ENCODE measurements around the gene PSMC3.

PSMC3 gene

GRCh38 chr11:47407746-47408590 lies 18.3 kb downstream of the PSMC3 start, which contains the start of gene SLC39A13:
Gene SLC39A13, plus strand, starts transcription at chr11:47408590. Its CDS starts 1,505 bp downstream, at chr11:47410095.
- TF ChIP-seq CTCF (conservative IDR thresholded peaks at IDR 0.05; ENCODE audit: low read length) = peak; percentile 41; the same call in 1 of the 2 replicates

GRCh38 chr11:47406896-47407745 lies 19.1 kb downstream of the PSMC3 start:
- peak; percentile 45 for TF ChIP-seq CTCF (conservative IDR thresholded peaks at IDR 0.05; ENCODE audit: low read length)
- H3K4me3 ChIP-seq (ENCODE audit: low read length) = peak overlapping the region; percentile 83
- DNase-seq (ENCODE audit: low read depth) = peak; percentile 49

More at GRCh38 chr11:47407746-47408590, 18.3 kb downstream of the PSMC3 start, which contains the start of gene SLC39A13:
- peak within 1 kb of the TSS; percentile 98 for H3K4me3 ChIP-seq (ENCODE audit: low read length)
- DNase-seq (ENCODE audit: low read depth) = peak; percentile 96

GRCh38 chr11:47403571-47403970 lies 22.7 kb downstream of the PSMC3 start:
- TF ChIP-seq CTCF (conservative IDR thresholded peaks at IDR 0.05; ENCODE audit: low read length) = no peak
- H3K4me3 ChIP-seq (ENCODE audit: low read length) = no peak overlapping the region
- DNase-seq (ENCODE audit: low read depth) = no peak

GRCh38 chr11:47403135-47403534 lies 23.1 kb downstream of the PSMC3 start:
- no peak for DNase-seq (ENCODE audit: low read depth)
- no peak overlapping the region for H3K4me3 ChIP-seq (ENCODE audit: low read length)
- TF ChIP-seq CTCF (conservative IDR thresholded peaks at IDR 0.05; ENCODE audit: low read length) = no peak

GRCh38 chr11:47400768-47401279 lies 25.4 kb downstream of the PSMC3 start:
- TF ChIP-seq CTCF (conservative IDR thresholded peaks at IDR 0.05; ENCODE audit: low read length) = no peak

GRCh38 chr11:47399860-47400767 lies 26.1 kb downstream of the PSMC3 start:
- no peak for DNase-seq (ENCODE audit: low read depth)
- no peak for TF ChIP-seq CTCF (conservative IDR thresholded peaks at IDR 0.05; ENCODE audit: low read length)
- H3K4me3 ChIP-seq (ENCODE audit: low read length) = peak overlapping the region; percentile 62

More at GRCh38 chr11:47400768-47401279, 25.4 kb downstream of the PSMC3 start:
- no peak for DNase-seq (ENCODE audit: low read depth)
- H3K4me3 ChIP-seq (ENCODE audit: low read length) = no peak overlapping the region; the same call in 1 of the 2 replicates
